ENCODE measurements around the gene PLPP7. TPM values are rescaled to one million over a fixed set of nuclear protein-coding genes. Genes with fewer than 3 reads are reported as not detected.

Gene PLPP7
- total RNA-seq, 1 experiment from 2014 or later: not detected

GRCh38 chr9:131296906-131297500 is 7.5 kb downstream of the PLPP7 start:
- no peak overlapping the region for H3K4me3 ChIP-seq
- H3K4me1 ChIP-seq (replicated peaks; ENCODE audit: insufficient read depth): no peaks in the 10 kb centered on the region
- TF ChIP-seq, protein P1, sequence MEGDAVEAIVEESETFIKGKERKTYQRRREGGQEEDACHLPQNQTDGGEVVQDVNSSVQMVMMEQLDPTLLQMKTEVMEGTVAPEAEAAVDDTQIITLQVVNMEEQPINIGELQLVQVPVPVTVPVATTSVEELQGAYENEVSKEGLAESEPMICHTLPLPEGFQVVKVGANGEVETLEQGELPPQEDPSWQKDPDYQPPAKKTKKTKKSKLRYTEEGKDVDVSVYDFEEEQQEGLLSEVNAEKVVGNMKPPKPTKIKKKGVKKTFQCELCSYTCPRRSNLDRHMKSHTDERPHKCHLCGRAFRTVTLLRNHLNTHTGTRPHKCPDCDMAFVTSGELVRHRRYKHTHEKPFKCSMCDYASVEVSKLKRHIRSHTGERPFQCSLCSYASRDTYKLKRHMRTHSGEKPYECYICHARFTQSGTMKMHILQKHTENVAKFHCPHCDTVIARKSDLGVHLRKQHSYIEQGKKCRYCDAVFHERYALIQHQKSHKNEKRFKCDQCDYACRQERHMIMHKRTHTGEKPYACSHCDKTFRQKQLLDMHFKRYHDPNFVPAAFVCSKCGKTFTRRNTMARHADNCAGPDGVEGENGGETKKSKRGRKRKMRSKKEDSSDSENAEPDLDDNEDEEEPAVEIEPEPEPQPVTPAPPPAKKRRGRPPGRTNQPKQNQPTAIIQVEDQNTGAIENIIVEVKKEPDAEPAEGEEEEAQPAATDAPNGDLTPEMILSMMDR (conservative IDR thresholded peaks at IDR 0.05): no peak
- no peak for TF ChIP-seq EZH2 (IDR thresholded peaks at IDR 0.05; ENCODE audit: low read depth)
- CTCF ChIA-PET: no interaction called here
- no peaks in the 10 kb centered on the region for H3K9me2 ChIP-seq (ENCODE audit: insufficient read depth)
- no peaks in the 10 kb centered on the region for H3K9me3 ChIP-seq (ENCODE audit: insufficient read depth, low read depth)
- POLR2A ChIA-PET (ENCODE audit: unreplicated experiment): no interaction called here
- H3K36me3 ChIP-seq (ENCODE audit: low read depth): no peaks in the 10 kb centered on the region
- no peaks in the 10 kb centered on the region for H3F3A ChIP-seq (ENCODE audit: insufficient read depth, low read depth)
- no peaks in the 10 kb centered on the region for H3K79me2 ChIP-seq (ENCODE audit: low read depth)
- H3K27me3 ChIP-seq (ENCODE audit: insufficient read depth, low read depth): no peaks in the 10 kb centered on the region
- no peak for DNase-seq
- no peak overlapping the region for H2AFZ ChIP-seq
- BruUV-seq (replicated peaks): no TSS peak
- no peak overlapping the region for H3K4me2 ChIP-seq
- intact Hi-C loops (cut with micrococcal nuclease; ENCODE audit: unreplicated experiment): no loop called here
- H3K27ac ChIP-seq: no peak overlapping the region
- H4K20me1 ChIP-seq (ENCODE audit: insufficient read depth): no peaks in the 10 kb centered on the region

DNA sequence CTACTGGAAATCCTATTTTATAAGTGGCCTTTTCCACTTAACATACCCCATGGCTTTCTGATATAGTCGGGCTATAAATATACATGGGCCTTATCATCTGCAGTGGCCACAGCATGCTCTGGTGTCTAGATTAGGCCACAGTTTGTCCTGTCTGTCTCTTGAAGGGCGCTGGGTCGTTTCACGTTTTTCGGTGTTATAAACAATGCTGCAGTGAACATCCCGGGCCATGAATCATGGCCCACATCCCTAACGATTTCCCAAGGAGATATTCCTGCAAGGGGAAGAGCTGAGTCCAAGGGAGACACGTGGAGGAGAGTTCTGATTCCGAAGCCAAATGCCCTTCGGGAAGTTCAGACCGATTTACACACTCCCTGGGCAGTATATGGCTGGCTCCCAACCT is 8.4 kb downstream of the PLPP7 start:
- no peak for DNase-seq
- ChIA-PET POLR2A (ENCODE audit: unreplicated experiment) (no interaction called here), CTCF (no interaction called here)
- H3K27ac ChIP-seq: no peak overlapping the region
- H3F3A ChIP-seq (ENCODE audit: insufficient read depth, low read depth): no peaks in the 10 kb centered on the region
- no peak overlapping the region for H3K4me3 ChIP-seq
- no peaks in the 10 kb centered on the region for H4K20me1 ChIP-seq (ENCODE audit: insufficient read depth)
- H3K79me2 ChIP-seq (ENCODE audit: low read depth): no peaks in the 10 kb centered on the region
- H3K4me1 ChIP-seq (replicated peaks; ENCODE audit: insufficient read depth): no peaks in the 10 kb centered on the region
- no peak for TF ChIP-seq EZH2 (IDR thresholded peaks at IDR 0.05; ENCODE audit: low read depth)
- TF ChIP-seq, protein P1 (conservative IDR thresholded peaks at IDR 0.05): no peak
- no peaks in the 10 kb centered on the region for H3K36me3 ChIP-seq (ENCODE audit: low read depth)
- no peaks in the 10 kb centered on the region for H3K9me3 ChIP-seq (ENCODE audit: insufficient read depth, low read depth)
- intact Hi-C loops (cut with micrococcal nuclease; ENCODE audit: unreplicated experiment): no loop called here
- no peaks in the 10 kb centered on the region for H3K27me3 ChIP-seq (ENCODE audit: insufficient read depth, low read depth)
- no peak overlapping the region for H3K4me2 ChIP-seq
- H3K9me2 ChIP-seq (ENCODE audit: insufficient read depth): no peaks in the 10 kb centered on the region
- no peak overlapping the region for H2AFZ ChIP-seq
- BruUV-seq (replicated peaks): no TSS peak

DNA sequence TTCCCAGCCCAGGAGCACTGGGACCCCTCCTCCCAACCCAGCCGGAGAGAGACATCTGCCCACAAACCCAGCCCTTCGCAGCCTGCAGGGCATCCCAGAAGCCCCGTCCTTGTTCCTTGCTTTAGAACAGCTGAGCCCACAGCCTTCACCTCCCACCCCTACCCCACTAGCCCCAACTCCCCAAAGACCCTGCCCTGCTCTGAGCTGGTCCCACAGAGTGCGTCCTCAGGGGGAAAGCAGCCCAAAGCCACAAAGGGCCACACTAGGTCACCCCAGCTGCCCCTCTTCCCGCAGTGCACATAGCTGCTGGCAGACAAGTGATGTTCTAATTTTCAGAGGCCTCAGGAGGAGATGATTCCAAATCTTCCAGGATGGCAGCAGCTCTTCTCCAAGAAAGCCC is 8.8 kb downstream of the PLPP7 start:
- Histone ChIP-seq H2AFZ (no peak overlapping the region), H3K27ac (no peak overlapping the region), H3K36me3 (ENCODE audit: low read depth) (no peaks in the 10 kb centered on the region), H3K4me3 (no peak overlapping the region), H3K9me2 (ENCODE audit: insufficient read depth) (no peaks in the 10 kb centered on the region), H3F3A (ENCODE audit: insufficient read depth, low read depth) (0 out of 2 replicates have a peak, but pooled peaks cover under 1% of the 10 kb centered on the region), H3K4me1 (replicated peaks; ENCODE audit: insufficient read depth) (no peaks in the 10 kb centered on the region), H3K79me2 (ENCODE audit: low read depth) (no peaks in the 10 kb centered on the region), H3K9me3 (ENCODE audit: insufficient read depth, low read depth) (no peaks in the 10 kb centered on the region), H3K27me3 (ENCODE audit: insufficient read depth, low read depth) (no peaks in the 10 kb centered on the region), H3K4me2 (no peak overlapping the region), H4K20me1 (ENCODE audit: insufficient read depth) (no peaks in the 10 kb centered on the region)
- ChIA-PET POLR2A (ENCODE audit: unreplicated experiment) (interaction anchor here (0.6 kb wide), 1 partner anchor 231 kb away, joined by 8 read pairs; no protein-coding TSS in a partner anchor), CTCF (no interaction called here)
- no TSS peak for BruUV-seq (replicated peaks)
- no peak for TF ChIP-seq EZH2 (IDR thresholded peaks at IDR 0.05; ENCODE audit: low read depth)
- TF ChIP-seq, protein P1 (conservative IDR thresholded peaks at IDR 0.05): no peak
- DNase-seq: no peak
- intact Hi-C loops (cut with micrococcal nuclease; ENCODE audit: unreplicated experiment): no loop called here
